NCI-H1417 treated with DMSO at 0.1 percent for 48 hours (cell line): ENCODE measurements around the gene FBXL12.
A peak's percentile ranks its signal among the peaks of the same experiment; 100 is the strongest.
"Not testable (repeated sequence)": the region's sequence is repeated elsewhere in the genome, so short reads cannot be mapped to it uniquely, and the experiment has no call there.

Experiments used
- DNase-seq: peaks from one replicate; lab custom pipeline; 2025; lab: John Stamatoyannopoulos, UW

Gene FBXL12

DNA sequence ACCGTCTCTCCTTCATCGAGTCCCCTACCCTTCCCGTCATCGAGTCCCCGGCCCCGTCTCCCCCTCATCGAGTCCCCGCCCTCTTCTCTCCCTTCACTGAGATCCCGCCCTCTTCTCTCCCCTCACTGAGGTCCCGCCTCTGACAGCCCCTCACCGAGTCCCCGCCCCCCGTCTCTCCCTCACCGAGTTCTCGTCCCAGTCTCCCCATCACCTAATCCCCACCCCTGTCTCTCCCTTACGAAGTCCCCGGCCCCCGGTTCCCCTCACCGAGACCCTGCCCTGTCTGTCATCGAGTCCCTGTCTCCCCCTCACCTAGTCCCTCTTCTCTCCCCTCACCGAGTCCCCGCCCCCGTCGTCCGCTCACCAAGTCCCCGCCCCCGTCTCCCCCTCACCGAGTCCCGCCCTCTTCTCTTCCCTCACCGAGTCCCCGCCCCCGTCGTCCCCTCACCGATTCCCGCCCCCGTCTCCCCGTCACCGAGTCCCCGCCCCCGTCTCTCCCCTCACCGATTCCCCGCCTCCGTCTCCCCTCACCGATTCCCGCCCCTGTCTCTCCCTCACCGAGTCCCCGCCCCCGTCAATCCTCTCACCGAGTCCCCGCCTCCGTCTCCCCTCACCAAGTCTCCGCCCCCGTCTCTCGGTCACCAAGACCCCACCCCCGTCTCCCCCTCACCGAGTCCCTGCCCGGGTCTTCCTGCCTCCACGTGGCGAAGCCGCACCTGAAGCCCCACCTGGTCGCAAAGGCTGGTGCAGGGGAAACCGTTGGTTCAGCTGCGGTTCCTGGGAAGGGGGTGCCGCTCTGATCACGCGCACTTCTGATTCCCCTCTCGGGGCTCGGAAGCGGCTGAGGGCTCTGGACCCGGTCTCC lies 26.4 kb downstream of the FBXL12 start:
- peak; percentile 37 for DNase-seq

DNA sequence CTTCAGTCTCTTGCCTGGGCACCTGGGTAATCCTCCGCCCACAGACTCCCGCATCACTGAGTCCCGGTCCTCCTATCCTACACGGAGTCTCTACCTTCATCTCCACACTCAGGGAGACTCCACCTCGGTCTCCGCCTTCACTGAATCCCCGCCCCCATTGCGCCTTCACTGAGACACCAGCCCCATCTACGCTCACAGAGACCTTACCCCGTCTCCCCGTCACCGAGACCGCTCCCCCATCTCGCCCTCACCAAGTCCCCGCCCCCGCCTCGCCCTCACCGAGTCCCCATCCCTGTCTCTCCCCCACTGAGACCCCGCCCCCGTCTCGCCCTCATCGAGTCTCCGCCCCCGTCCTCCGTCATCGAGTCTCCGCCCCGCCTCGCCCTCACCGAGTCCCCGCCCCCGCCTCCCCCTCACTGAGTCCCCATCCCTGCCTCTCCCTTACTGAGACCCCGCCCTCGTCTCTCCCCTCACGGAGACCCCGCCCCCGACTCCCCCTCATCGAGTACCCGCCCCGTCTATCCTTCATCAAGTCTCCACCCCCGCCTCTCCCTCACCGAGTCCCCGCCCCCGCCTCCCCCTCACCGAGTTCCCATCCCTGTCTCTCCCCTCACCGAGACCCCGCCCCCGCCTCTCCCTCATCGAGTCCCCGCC lies 27.2 kb downstream of the FBXL12 start:
- peak; percentile 63 for DNase-seq

DNA sequence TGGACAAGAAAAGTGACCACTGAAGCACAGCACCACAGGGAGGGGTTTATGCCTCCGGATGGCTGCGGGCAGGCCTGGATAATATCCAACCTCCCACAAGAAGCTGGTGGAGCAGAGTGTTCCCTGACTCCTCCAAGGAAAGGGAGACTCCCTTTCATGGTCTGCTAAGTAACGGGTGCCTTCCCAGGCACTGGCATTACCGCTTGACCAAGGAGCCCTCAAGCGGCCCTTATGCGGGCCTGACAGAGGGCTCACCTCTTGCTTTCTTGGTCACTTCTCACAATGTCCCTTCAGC lies 27.9 kb downstream of the FBXL12 start:
- not testable (repeated sequence) for DNase-seq

DNA sequence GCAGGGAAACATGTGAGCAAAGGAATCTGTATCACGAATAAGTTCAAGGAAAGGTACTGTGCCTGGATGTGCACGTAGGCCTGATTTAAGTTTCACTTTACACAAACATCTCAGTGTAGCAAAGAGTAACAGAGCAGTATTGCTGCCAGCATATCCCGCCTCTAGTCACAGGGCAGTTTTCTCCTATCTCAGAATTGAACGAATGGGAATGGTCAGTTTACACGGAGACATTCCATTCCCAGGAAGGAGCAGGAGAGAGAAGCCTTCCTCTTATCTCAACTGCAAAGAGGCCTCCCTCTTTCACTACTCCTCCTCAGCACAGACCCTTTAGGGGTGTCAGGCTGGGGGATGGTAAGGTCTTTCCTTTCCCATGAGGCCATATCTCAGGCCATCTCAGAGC lies 29.3 kb downstream of the FBXL12 start:
- not testable (repeated sequence) for DNase-seq

DNA sequence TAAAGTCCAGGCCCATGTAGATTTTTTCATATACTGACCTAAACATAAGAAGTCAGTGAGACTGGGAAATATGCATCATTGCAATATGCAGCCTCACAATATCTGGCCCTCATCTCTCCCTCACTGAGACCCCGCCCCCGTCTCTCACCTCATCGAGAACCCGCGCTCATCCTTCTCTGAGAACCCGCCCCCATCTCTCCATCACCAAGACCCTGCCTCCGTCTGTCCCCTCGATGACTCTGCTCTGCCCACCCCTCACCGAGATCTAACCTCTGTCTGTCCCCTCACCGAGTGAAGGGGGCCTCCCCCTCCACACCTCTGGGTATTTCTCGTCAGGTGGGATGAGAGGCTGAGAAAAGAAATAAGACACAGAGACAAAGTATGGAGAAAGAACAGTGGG lies 29.8 kb downstream of the FBXL12 start:
- no peak for DNase-seq

DNA sequence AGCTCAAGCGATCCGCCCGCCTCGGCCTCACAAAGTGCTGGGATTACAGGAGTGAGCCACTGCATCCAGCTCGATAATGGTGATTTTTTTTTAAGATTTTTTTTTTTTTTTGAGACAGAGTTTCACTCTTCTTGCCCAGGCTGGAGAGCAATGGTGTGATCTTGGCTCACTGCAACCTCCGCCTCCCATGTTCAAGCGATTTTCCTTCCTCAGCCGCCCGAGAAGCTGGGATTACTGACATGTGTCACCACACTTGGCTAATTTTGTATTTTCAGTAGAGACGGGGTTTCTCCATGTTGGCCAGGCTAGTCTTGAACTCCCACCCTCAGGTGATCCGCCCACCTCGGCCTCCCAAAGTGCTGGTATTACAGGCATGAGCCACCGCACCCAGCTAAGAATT lies 30.3 kb downstream of the FBXL12 start:
- not testable (repeated sequence) for DNase-seq

DNA sequence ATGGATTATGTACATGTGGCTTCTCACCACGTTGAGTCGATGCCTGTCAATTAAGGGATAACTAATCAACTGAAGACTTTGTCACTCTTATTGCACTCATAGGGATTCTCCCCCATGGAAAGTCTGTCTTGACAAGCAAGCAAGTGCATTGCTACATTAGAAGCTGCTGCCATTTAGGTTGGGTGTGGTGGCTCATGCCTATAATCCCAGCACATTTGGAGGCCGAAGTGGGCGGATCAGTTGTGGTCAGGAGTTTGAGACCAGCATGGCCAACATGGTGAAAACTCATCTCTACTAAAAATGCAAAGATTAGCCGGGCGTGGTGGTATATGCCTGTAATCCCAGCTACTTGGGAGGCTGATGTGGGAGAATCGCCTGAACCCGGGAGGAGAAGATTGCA lies 32.1 kb downstream of the FBXL12 start:
- DNase-seq, result no peak

DNA sequence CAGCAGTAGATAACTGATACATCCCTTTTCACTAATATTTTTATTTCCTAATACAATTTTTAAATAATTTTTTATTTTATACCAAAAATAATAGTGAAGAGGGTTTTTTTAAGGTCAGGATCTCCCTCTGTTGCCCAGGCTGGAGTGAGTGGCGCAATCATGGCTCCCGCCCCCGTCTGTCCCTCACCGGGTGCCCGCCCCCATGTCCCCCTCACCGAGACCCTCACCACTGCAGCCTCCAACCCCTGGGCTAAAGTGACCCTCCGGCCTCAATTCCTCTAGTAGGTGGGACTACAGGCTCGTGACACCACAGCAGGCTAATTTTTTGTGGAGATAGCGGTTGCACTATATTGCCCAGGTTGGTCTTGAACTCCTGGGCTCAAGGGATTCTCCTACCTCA lies 32.5 kb downstream of the FBXL12 start:
- no peak for DNase-seq

DNA sequence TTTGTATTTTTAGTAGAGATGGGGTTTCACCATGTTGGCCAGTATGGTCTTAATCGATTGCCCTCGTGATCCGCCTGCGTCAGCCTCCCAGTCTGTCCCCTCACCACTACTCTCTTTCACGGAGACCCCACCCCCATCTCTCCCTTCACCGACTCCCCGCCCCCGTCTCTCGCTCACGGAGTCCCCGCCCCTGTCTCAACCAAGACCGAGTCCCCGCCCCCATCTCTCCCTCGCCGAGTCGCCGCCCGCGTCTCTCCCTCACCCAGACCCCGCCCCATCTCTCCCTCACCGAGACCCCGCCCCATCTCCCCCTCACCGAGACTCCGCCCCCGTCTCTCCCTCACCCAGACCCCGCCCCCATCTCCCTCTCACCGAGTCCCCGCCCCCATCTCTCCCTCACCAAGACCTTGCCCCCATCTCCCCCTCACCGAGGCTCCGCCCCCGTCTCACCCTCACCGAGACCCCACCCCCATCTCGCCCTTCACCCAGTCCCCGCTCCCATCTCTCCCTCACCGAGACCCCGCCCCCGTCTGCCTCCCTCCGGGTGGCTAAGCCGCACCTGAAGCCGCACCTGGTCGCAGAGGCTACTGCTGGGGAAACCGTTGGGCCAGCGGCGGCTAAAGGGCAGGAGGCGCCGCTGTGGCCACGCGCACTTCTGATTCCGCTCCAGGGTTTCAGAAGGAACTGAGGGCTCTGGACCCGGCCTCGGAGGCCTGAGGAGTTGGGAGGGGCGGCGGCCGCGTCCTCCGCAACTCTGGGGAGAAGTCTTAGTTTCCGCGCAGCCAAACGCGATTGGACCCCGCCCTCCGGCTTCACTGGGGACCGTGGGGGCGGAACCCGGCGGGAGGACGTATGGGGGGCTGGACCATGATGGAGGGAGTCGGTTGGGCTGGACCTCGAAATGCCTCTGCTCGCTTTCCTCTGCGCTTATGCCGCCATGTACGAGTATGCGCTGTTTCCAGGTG lies 33.2 kb downstream of the FBXL12 start:
- DNase-seq, result peak; percentile 85

DNA sequence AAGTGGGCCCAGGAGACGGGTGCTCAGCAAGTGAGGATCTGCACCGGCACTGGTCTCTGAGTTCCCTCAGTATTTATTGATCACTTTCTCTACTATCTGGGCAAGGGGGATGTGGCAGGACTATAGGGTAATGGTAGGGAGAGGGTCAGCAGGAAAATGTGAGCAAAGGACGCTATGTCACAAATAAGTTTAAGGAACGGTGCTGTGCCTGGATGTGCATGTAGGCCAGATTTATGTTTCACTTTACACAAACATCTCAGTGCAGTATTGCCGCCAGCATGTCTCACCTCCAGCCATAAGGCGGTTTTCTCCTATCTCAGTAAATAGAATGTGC lies 34.7 kb downstream of the FBXL12 start:
- DNase-seq, result not testable (repeated sequence)

DNA sequence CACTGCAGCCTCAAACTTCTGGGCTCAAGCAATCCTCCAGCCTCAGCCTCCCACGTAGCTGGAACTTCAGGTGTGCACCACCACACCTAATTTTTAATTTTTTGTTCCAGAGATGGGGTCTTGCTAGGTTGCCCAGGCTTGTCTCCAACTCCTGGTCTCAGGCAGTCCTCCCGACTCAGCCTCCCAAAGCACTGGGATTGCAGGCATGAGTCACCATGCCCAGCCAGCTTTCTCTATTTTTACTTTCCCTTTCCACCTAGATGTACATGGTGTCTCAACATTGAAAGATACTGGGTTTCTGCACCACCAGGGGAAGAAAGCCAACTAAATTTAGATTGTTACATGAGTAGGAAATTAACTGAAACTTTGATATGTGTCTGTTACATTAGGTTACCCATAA lies 36.5 kb downstream of the FBXL12 start:
- DNase-seq, result no peak

DNA sequence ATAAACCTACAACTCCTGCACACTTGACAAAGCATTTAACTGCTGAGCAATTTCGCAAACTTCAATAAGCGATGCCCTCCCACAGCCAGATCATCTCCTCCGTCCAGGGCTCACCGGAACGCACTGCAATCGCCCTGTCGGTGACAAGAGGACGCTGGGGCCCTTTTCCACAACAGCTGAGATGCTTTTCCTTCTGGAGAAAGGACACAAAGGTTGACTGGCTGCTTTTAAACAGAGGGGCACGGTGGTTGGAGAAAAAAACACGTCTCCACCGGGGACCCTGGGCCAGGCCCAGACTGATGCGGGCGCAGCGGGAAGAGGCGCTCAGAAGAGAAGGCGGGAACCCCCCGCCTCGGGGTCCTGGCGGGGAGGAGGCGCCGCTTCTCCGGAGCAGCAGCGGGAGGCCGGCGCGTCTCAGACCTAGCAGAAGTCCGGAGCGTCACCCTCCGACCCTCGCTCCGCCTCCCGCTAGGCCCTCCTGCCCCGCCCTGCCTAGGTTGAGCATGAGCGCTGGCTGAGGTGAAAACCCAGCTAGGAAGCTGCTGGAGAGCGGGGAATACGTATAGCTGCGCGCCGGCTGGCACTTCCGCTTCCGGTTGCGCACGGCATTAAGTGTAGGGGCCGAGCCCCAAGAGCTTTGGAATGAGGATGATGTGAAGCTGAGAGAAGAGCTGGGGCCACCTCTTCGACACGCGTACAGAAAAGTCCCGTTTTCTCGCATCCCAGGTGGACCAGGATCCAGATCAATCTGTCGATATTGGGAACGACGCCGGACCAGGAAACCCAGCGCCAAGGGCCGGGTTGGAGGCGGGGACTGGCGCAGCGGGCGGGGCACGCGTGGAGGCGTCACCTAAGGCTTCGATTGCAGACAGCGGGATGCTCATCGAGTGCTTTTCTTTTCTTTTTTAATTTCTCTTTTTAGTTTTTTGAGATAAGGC lies 50.4 kb downstream of the FBXL12 start, which contains the start of gene ZNF846:
Gene ZNF846 (minus strand): TSS at position 564 of the 938 bp plus-strand sequence. CDS start 3,788 bp downstream, outside the sequence.
- peak; percentile 83 for DNase-seq
